MM.1S (cell line): ENCODE data around the gene MSI2.

Source experiments
- DNase-seq: peaks from one replicate; pipeline ENCODE4 v3.0.0-alpha.2; 2015
- H2AFZ ChIP-seq: fragments of 300-600 bp; sonication (generic); 2 replicates; pipeline ENCODE4 v1.6.0; 2016; ENCODE audit warnings: antibody characterized with exemption, low read length
- H3F3A ChIP-seq: fragments of 300-600 bp; sonication (generic); 2 replicates; pipeline ENCODE4 v1.6.1; 2016; ENCODE audit warnings: mild to moderate bottlenecking, antibody characterized with exemption, low read length, moderate library complexity, mixed read lengths; ENCODE audit not compliant: insufficient read depth
- H3K27ac ChIP-seq: fragments of 300-600 bp; sonication (generic); 2 replicates; pipeline ENCODE4 v1.5.1; 2016; ENCODE audit warnings: mild to moderate bottlenecking, low read length
- H3K27me3 ChIP-seq: fragments of 300-600 bp; sonication (generic); replicated peaks from 2 replicates; pipeline ENCODE4 v1.6.0; 2016; ENCODE audit warnings: low read length; ENCODE audit not compliant: insufficient read depth
- H3K36me3 ChIP-seq: fragments of 300-600 bp; sonication (generic); replicated peaks from 2 replicates; pipeline ENCODE4 v1.6.1; 2016; ENCODE audit warnings: mild to moderate bottlenecking, low read length, mixed read lengths; ENCODE audit not compliant: insufficient read depth
- H3K4me1 ChIP-seq: fragments of 300-600 bp; sonication (generic); 2 replicates; pipeline ENCODE4 v1.6.1; 2016; ENCODE audit warnings: low read length, mixed read lengths
- H3K4me2 ChIP-seq: fragments of 300-600 bp; sonication (generic); 2 replicates; pipeline ENCODE4 v1.6.0; 2016; ENCODE audit warnings: low read depth, low read length
- H3K4me3 ChIP-seq: fragments of 300-600 bp; sonication (generic); 2 replicates; pipeline ENCODE4 v1.5.1; 2016; ENCODE audit warnings: low read length, mixed read lengths
- H3K79me2 ChIP-seq: fragments of 300-600 bp; sonication (generic); 2 replicates; pipeline ENCODE4 v1.6.1; 2016; ENCODE audit warnings: mixed run types, low read length, mixed read lengths
- H3K9ac ChIP-seq: fragments of 300-600 bp; sonication (generic); 2 replicates; pipeline ENCODE4 v1.6.1; 2016; ENCODE audit warnings: low read length, mixed read lengths
- H3K9me2 ChIP-seq: fragments of 300-600 bp; sonication (generic); replicated peaks from 2 replicates; pipeline ENCODE4 v1.6.1; 2016; ENCODE audit warnings: mild to moderate bottlenecking, low read length, mixed read lengths; ENCODE audit not compliant: insufficient read depth
- H3K9me3 ChIP-seq: fragments of 300-600 bp; sonication (generic); replicated peaks from 2 replicates; pipeline ENCODE4 v1.6.1; 2016; ENCODE audit warnings: mild to moderate bottlenecking, low read length, mixed read lengths; ENCODE audit not compliant: insufficient read depth
- H4K20me1 ChIP-seq: fragments of 300-600 bp; sonication (generic); 2 replicates; pipeline ENCODE4 v1.6.1; 2016; ENCODE audit warnings: mild to moderate bottlenecking, low read length, moderate library complexity, mixed read lengths; ENCODE audit not compliant: insufficient read depth
- CTCF ChIP-seq: fragments of 300-600 bp; sonication (generic); IDR thresholded peaks from 2 replicates; pipeline ENCODE4 v1.5.1; 2016; ENCODE audit warnings: antibody characterized with exemption, low read length, mixed read lengths
- EZH2 ChIP-seq: fragments of 300-600 bp; sonication (generic); optimal IDR thresholded peaks from 2 replicates; pipeline ENCODE3; 2017; ENCODE audit warnings: low read depth, mild to moderate bottlenecking, antibody characterized with exemption, low read length, mixed read lengths
- EZH2phosphoT487 ChIP-seq: fragments of 300-600 bp; sonication (generic); IDR thresholded peaks from 2 replicates; pipeline ENCODE4 v1.6.1; 2018; ENCODE audit warnings: antibody characterized with exemption, low read length

Gene MSI2

GRCh38 chr17:57402681-57403180 is 146.4 kb downstream of the MSI2 start:
- H3F3A ChIP-seq: no peaks in the 10 kb centered on the region
- H3K79me2 ChIP-seq: peaks cover 44% of the 10 kb centered on the region
- H3K36me3 ChIP-seq: no peaks in the 10 kb centered on the region
- H3K4me1 ChIP-seq: no peaks in the 10 kb centered on the region
- no peak overlapping the region for H2AFZ ChIP-seq
- DNase-seq: no peak
- TF ChIP-seq EZH2phosphoT487 (no peak), CTCF (no peak), EZH2 (no peak)
- no peak overlapping the region for H3K4me2 ChIP-seq
- no peaks in the 10 kb centered on the region for H3K9me2 ChIP-seq
- H3K27ac ChIP-seq: no peak overlapping the region
- no peaks in the 10 kb centered on the region for H3K27me3 ChIP-seq
- H3K9me3 ChIP-seq: no peaks in the 10 kb centered on the region
- no peak overlapping the region for H3K9ac ChIP-seq
- H3K4me3 ChIP-seq: no peak overlapping the region
- H4K20me1 ChIP-seq: no peaks in the 10 kb centered on the region

- Histone ChIP-seq H3K9ac (no peak overlapping the region), H3K79me2 (peaks cover 45% of the 10 kb centered on the region), H3K9me3 (no peaks in the 10 kb centered on the region), H3F3A (no peaks in the 10 kb centered on the region), H4K20me1 (no peaks in the 10 kb centered on the region), H2AFZ (no peak overlapping the region), H3K4me3 (no peak overlapping the region), H3K4me2 (no peak overlapping the region), H3K36me3 (no peaks in the 10 kb centered on the region), H3K4me1 (no peaks in the 10 kb centered on the region), H3K27me3 (no peaks in the 10 kb centered on the region), H3K27ac (no peak overlapping the region), H3K9me2 (no peaks in the 10 kb centered on the region)
- DNase-seq: no peak
- no peak for TF ChIP-seq EZH2
- no peak for TF ChIP-seq CTCF
- no peak for TF ChIP-seq EZH2phosphoT487
Measured at GRCh38 chr17:57403236-57403635, 146.9 kb downstream of the MSI2 start.

- no peak for DNase-seq
- H3K4me2 ChIP-seq: no peak overlapping the region
- no peaks in the 10 kb centered on the region for H3F3A ChIP-seq
- TF ChIP-seq EZH2 (no peak), CTCF (peak; percentile 32), EZH2phosphoT487 (no peak)
- H2AFZ ChIP-seq: no peak overlapping the region
- H3K27ac ChIP-seq: no peak overlapping the region
- H4K20me1 ChIP-seq: no peaks in the 10 kb centered on the region
- H3K9ac ChIP-seq: no peak overlapping the region
- H3K4me3 ChIP-seq: no peak overlapping the region
- no peaks in the 10 kb centered on the region for H3K9me3 ChIP-seq
- H3K36me3 ChIP-seq: no peaks in the 10 kb centered on the region
- peaks cover 46% of the 10 kb centered on the region for H3K79me2 ChIP-seq
- no peaks in the 10 kb centered on the region for H3K4me1 ChIP-seq
- H3K9me2 ChIP-seq: no peaks in the 10 kb centered on the region
- no peaks in the 10 kb centered on the region for H3K27me3 ChIP-seq
Measured at GRCh38 chr17:57404073-57404472, 147.8 kb downstream of the MSI2 start.
